Tongue (tissue), 2 donors: Measurements from ENCODE around the gene PPIF. TPM values are rescaled to one million over a fixed set of nuclear protein-coding genes. Genes with fewer than 3 reads are reported as not detected.

ENCODE experiments used
- DNase-seq: peaks from one replicate; pipeline ENCODE4 v3.0.0-alpha.2; 2015
- total RNA-seq: library from RNA; depleted of rRNA; stranded (reverse); fragments of >200 nt; gene quantifications from one replicate; pipeline ENCODE4 v1.2.3, GENCODE V29; 2014

The PPIF gene
- total RNA-seq, 1 donor from 2014 or later = 26.6 TPM

- no peak for DNase-seq
Measured at GRCh38 chr10:79402951-79403350, 55.7 kb downstream of the PPIF start.

GRCh38 chr10:79403441-79404230 is 56.4 kb downstream of the PPIF start:
- peak; percentile 72 for DNase-seq

GRCh38 chr10:79404231-79404609 is 57.0 kb downstream of the PPIF start:
- DNase-seq = peak; percentile 78

- no peak for DNase-seq
Measured at GRCh38 chr10:79404690-79405131, 57.4 kb downstream of the PPIF start.

Other genes with a start within 250 kb of the PPIF start
- gene ZCCHC24, start 98.2 kb downstream of the PPIF start, total RNA-seq = 41.9 TPM
- gene EIF5AL1, start 165.1 kb downstream of the PPIF start, total RNA-seq = 0.10 TPM
- gene SFTPA2, start 212.9 kb downstream of the PPIF start, total RNA-seq = 0.62 TPM